Ascending aorta (tissue), 2 donors: ENCODE data around the gene AKR1A1. TPM values are rescaled to one million over a fixed set of nuclear protein-coding genes. Genes with fewer than 3 reads are reported as not detected.

ENCODE experiments used
- DNase-seq, 2 donors: peaks; one replicate each; pipeline ENCODE4 v3.0.0-alpha.2; 2019; ENCODE audit warnings: low spot score in 2 of 2
- H3K27ac ChIP-seq, 2 donors: fragments of 200-600 bp; sonication (generic); one replicate each; pipeline ENCODE4 v1.5.1; 2016 to 2017; ENCODE audit warnings: mild to moderate bottlenecking in 1 of 2
- H3K27me3 ChIP-seq: fragments of 200-600 bp; sonication (generic); one replicate; pipeline ENCODE4 v1.5.1; 2017
- H3K36me3 ChIP-seq, 2 donors: fragments of 200-600 bp; sonication (generic); one replicate each; pipeline ENCODE4 v1.5.1; 2016
- H3K4me1 ChIP-seq, 2 donors: fragments of 200-600 bp; sonication (generic); one replicate each; pipeline ENCODE4 v1.5.1; 2016 to 2017; ENCODE audit warnings: mild to moderate bottlenecking in 1 of 2
- H3K4me3 ChIP-seq, 2 donors: fragments of 200-600 bp; sonication (generic); one replicate each; pipeline ENCODE4 v1.5.1; 2016 to 2017; ENCODE audit warnings: mild to moderate bottlenecking in 1 of 2
- H3K9me3 ChIP-seq, 2 donors: fragments of 200-600 bp; sonication (generic); one replicate each; pipeline ENCODE4 v1.5.1; 2016
- intact Hi-C: fragments of 100-400 bp; cut with DNase I; formaldehyde crosslinking; loops from one replicate; pipeline ENCODE4 v1.15.1; 2023
- total RNA-seq: library from RNA; depleted of rRNA; stranded (reverse); fragments of >200 nt; gene quantifications from one replicate; pipeline ENCODE4 v1.1.0, GENCODE V29; 2016
- TF ChIP-seq, protein P1 (sequence below), 3 experiments: fragments of 200-600 bp in 2 of 3; fragments of 450-650 bp in 1 of 3; sonication (generic) in 2 of 3; IDR thresholded peaks; one replicate each; pipeline ENCODE4 v1.5.1; 2016 to 2019; ENCODE audit warnings: antibody characterized with exemption in 3 of 3, mild to moderate bottlenecking in 1 of 3, moderate library complexity in 1 of 3

The AKR1A1 gene
- total RNA-seq, 1 donor from 2014 or later: 77.5 TPM

- H3K36me3 ChIP-seq: peaks cover 0 to 11% of the 10 kb centered on the region in 2 donors
- no peaks in the 10 kb centered on the region for H3K9me3 ChIP-seq
- peaks cover 0 to 5% of the 10 kb centered on the region in 2 donors for H3K4me1 ChIP-seq
- TF ChIP-seq, protein P1, sequence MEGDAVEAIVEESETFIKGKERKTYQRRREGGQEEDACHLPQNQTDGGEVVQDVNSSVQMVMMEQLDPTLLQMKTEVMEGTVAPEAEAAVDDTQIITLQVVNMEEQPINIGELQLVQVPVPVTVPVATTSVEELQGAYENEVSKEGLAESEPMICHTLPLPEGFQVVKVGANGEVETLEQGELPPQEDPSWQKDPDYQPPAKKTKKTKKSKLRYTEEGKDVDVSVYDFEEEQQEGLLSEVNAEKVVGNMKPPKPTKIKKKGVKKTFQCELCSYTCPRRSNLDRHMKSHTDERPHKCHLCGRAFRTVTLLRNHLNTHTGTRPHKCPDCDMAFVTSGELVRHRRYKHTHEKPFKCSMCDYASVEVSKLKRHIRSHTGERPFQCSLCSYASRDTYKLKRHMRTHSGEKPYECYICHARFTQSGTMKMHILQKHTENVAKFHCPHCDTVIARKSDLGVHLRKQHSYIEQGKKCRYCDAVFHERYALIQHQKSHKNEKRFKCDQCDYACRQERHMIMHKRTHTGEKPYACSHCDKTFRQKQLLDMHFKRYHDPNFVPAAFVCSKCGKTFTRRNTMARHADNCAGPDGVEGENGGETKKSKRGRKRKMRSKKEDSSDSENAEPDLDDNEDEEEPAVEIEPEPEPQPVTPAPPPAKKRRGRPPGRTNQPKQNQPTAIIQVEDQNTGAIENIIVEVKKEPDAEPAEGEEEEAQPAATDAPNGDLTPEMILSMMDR (IDR thresholded peaks at IDR 0.05): no peak
- intact Hi-C loops: no loop called here
- DNase-seq: no peak
- no peak overlapping the region for H3K4me3 ChIP-seq
- H3K27ac ChIP-seq: no peak overlapping the region
- no peaks in the 10 kb centered on the region for H3K27me3 ChIP-seq
Observed at GRCh38 chr1:45554198-45554597, 3.6 kb downstream of the AKR1A1 start.

DNA sequence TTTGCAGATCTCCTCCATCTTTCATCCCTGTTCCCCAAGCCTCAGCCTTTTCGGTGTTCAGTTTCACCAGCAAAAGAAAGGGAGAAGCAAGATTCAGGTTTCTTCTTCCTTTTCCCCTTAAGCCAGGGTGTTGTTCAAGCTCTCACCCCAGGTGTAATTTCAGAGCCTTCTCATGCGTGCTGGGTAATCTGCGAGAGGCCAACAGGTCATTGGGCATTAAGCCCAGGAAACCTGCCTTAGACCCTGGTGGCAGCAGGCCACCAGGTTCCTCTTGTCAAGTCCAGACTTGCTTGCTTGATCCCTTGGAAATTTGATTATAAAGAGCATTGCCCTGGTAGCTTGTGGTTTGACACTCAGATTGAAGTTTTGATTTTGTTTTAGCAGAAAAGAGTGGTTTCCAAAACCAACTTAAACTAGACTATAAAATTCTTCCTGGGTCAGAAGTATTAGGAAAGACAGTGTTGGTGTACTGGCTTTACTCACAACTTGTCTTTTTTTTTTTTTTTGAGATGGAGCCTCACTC lies 6.9 kb downstream of the AKR1A1 start:
- DNase-seq: no peak
- peaks cover 10 to 23% of the 10 kb centered on the region in 2 donors for H3K36me3 ChIP-seq

GRCh38 chr1:45563843-45564242 lies 13.2 kb downstream of the AKR1A1 start:
- Histone ChIP-seq H3K27ac (no peak overlapping the region), H3K36me3 (peaks cover 44 to 53% of the 10 kb centered on the region in 2 donors), H3K27me3 (no peaks in the 10 kb centered on the region), H3K9me3 (no peaks in the 10 kb centered on the region), H3K4me3 (no peak overlapping the region), H3K4me1 (no peaks in the 10 kb centered on the region)
- intact Hi-C loops: no loop called here
- TF ChIP-seq, protein P1 (IDR thresholded peaks at IDR 0.05): no peak
- no peak for DNase-seq

More for the DNA sequence above, 6.9 kb downstream of the AKR1A1 start:
- Histone ChIP-seq H3K27me3 (no peaks in the 10 kb centered on the region), H3K27ac (peak overlapping the region; percentile 3 to 9), H3K9me3 (no peaks in the 10 kb centered on the region), H3K4me1 (no peaks in the 10 kb centered on the region), H3K4me3 (no peak overlapping the region)
- TF ChIP-seq, protein P1 (IDR thresholded peaks at IDR 0.05): no peak
- intact Hi-C loops: no loop called here

DNA sequence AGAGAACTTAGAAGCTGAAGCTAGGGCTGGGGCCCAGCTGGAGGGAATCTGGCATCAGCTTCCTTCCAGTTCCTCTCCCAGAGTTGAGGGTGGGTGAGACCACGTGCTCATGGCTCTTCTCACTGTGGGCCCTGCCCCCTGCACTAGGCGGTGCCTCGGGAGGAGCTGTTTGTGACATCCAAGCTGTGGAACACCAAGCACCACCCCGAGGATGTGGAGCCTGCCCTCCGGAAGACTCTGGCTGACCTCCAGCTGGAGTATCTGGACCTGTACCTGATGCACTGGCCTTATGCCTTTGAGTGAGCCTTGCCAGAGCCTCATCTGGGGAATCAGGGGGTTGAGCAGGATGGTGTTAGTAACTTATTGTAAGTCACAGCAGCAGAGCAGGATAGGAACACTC lies 16.1 kb downstream of the AKR1A1 start:
- TF ChIP-seq, protein P1 (IDR thresholded peaks at IDR 0.05): no peak
- Histone ChIP-seq H3K4me1 (no peaks in the 10 kb centered on the region), H3K36me3 (peaks cover 47 to 53% of the 10 kb centered on the region in 2 donors), H3K4me3 (no peak overlapping the region), H3K27ac (peak overlapping the region in 1 of 2 donors; percentile 5), H3K27me3 (no peaks in the 10 kb centered on the region), H3K9me3 (no peaks in the 10 kb centered on the region)
- no peak for DNase-seq
- intact Hi-C loops: no loop called here

GRCh38 chr1:45567911-45568310 lies 17.3 kb downstream of the AKR1A1 start:
- Histone ChIP-seq H3K27me3 (no peaks in the 10 kb centered on the region), H3K4me3 (no peak overlapping the region), H3K27ac (no peak overlapping the region), H3K4me1 (no peaks in the 10 kb centered on the region), H3K9me3 (no peaks in the 10 kb centered on the region), H3K36me3 (peaks cover 40 to 41% of the 10 kb centered on the region in 2 donors)
- TF ChIP-seq, protein P1 (IDR thresholded peaks at IDR 0.05): no peak
- intact Hi-C loops: no loop called here
- no peak for DNase-seq

DNA sequence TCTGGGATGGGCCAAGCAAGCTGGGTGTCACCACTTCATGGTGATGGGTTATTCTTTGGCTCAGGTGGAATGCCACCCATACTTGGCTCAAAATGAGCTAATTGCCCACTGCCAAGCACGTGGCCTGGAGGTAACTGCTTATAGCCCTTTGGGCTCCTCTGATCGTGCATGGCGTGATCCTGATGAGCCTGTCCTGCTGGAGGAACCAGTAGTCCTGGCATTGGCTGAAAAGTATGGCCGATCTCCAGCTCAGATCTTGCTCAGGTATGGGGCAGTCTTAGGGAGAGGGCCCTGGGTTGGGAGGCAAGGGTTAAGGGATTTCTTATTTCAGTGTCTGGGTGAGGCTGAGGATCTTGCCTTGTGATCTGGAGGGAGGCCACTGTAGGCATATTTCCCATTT lies 17.8 kb downstream of the AKR1A1 start:
- Histone ChIP-seq H3K27me3 (no peaks in the 10 kb centered on the region), H3K4me3 (no peak overlapping the region), H3K4me1 (no peaks in the 10 kb centered on the region), H3K36me3 (peaks cover 37% of the 10 kb centered on the region in 2 donors), H3K9me3 (no peaks in the 10 kb centered on the region), H3K27ac (no peak overlapping the region)
- TF ChIP-seq, protein P1 (IDR thresholded peaks at IDR 0.05): no peak
- no peak for DNase-seq
- intact Hi-C loops: no loop called here
